Stimulated activated naive CD8-positive, alpha-beta T cell treated with anti-CD3 and anti-CD28 coated beads, Interleukin-15, Interleukin-2, amounts not matched to agents 100 ng/mL and 50 ng/mL, for 24 hours (primary cell): ENCODE results near the gene SFXN5.

Experiments used
- H3K27ac Mint-ChIP-seq: one replicate; pipeline ENCODE4 v1.8.0; 2021; ENCODE audit warnings: mild to moderate bottlenecking, mixed read lengths
- H3K27me3 Mint-ChIP-seq: one replicate; pipeline ENCODE4 v1.8.0; 2021; ENCODE audit warnings: mixed read lengths
- H3K36me3 Mint-ChIP-seq: one replicate; pipeline ENCODE4 v1.8.0; 2021; ENCODE audit warnings: low read depth, mixed read lengths
- H3K4me1 Mint-ChIP-seq: one replicate; pipeline ENCODE4 v1.8.0; 2021; ENCODE audit warnings: low read depth, mixed read lengths
- H3K4me3 Mint-ChIP-seq: one replicate; pipeline ENCODE4 v1.8.0; 2021; ENCODE audit warnings: mild to moderate bottlenecking, mixed read lengths
- H3K9me3 Mint-ChIP-seq: one replicate; pipeline ENCODE4 v1.8.0; 2021; ENCODE audit warnings: mixed read lengths

The SFXN5 gene

DNA sequence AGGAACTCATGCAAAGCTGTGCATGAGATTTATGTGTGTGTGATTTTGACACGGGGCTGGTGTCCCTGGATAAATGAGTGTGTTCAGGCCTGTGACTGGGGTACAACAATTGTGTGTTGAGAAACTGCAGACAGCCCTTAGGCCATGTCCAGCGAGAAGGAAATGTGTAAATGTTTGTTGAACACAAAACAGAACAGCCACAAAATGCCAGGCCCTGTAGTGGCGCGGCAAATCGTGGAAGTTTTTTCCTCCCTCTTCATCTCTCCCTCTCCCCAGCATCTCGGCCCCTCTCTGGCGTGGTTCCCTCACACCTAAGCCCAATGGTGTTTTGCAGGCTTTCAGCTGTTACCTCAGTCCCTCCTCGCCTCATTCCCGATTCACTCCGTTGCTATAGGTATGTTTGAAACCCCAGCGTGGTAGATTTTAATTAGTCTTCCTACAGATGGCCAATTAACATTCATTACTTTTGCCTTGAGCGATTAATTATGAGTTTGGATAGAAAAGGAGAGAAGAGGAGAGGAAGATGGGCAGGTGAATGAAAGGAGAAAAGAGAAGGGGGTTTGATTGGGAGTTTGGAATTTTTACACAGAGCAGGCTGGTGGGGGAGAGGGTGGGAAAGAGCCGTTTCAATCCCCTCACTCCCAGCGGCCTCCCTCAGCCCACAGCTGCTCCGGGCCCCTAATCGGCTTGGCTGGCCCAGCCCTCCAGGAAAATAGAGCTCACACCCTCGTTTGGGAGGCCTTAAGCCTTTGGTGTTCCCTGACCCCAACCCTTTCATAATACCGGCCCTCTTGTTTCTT, 173.5 kb downstream of the SFXN5 start:
- Mint-ChIP-seq H3K9me3 (no peaks in the 10 kb centered on the region), H3K4me1 (no peaks in the 10 kb centered on the region), H3K27ac (no peak overlapping the region), H3K27me3 (peaks cover 61% of the 10 kb centered on the region), H3K4me3 (no peak overlapping the region), H3K36me3 (no peaks in the 10 kb centered on the region)

DNA sequence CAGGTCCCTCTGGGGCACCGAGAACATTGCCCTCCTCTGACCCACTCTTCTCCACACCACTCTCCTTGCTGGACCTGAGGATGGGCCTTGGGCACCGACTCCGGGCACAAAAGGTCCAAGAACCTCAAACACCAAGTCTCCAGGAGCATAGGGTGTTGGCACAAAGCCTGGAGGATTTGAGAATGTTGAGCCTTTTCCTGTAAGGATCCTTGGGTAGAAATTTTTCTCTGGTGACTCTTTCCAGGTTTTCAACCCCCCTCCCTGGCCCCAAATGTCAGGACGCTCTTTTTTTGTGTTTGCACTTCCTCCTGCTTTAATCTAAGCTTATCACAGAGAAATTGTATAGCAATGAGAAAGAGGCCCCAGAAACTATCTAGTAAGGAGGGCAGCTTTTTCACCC, 175.1 kb downstream of the SFXN5 start:
- Mint-ChIP-seq H3K36me3 (no peaks in the 10 kb centered on the region), H3K27me3 (peaks cover 45% of the 10 kb centered on the region), H3K27ac (no peak overlapping the region), H3K4me3 (no peak overlapping the region), H3K9me3 (no peaks in the 10 kb centered on the region), H3K4me1 (no peaks in the 10 kb centered on the region)

DNA sequence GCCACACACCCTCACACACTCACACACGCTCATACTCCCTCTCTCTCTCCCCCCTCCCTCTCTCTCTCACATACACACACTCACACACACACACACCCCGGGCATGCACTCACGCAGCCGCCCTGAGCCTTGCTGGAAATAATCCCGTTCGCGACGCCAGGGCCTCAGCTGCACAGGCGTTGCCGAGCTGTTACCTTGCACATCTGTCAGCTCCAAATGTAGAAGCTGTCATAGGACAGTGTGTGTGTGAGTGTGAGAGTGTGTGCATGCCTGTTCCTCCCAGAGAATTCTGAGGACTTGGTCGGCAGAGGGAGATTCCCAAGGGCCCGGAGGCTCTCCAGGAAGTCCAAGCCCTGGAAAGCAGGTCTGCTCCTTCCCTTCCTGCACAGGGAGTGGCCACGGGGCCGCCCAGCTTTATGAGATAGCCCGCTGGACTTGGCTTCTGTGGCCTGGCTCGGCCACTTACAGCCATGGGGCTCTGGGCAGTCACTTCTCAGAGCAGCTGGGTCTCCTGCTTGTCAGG, 175.7 kb downstream of the SFXN5 start:
- H3K27me3 Mint-ChIP-seq: peaks cover 41% of the 10 kb centered on the region
- H3K4me3 Mint-ChIP-seq: no peak overlapping the region
- H3K36me3 Mint-ChIP-seq: no peaks in the 10 kb centered on the region
- H3K9me3 Mint-ChIP-seq: no peaks in the 10 kb centered on the region
- H3K4me1 Mint-ChIP-seq: no peaks in the 10 kb centered on the region
- no peak overlapping the region for H3K27ac Mint-ChIP-seq

DNA sequence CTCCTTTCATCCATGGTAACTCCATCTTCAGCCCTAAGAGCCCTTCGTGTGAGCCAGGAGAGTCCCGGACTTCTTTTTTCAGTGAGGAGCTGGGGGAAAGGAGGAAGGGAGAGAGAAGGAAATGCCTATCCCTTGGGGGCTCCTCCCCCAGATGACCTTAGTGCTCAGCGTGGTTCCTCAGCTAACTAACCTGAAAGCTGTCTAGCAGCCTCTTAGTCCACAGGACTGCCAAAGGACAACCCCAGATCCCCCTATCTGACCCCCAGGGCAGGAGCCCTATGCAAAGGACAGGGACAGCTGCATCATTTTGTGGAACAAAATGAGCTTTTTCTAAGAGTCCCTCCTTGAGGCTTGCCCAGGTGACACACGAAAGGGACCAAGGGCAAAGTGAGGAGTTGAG, 176.4 kb downstream of the SFXN5 start:
- H3K27ac Mint-ChIP-seq: no peak overlapping the region
- no peak overlapping the region for H3K4me3 Mint-ChIP-seq
- H3K36me3 Mint-ChIP-seq: no peaks in the 10 kb centered on the region
- peaks cover 37% of the 10 kb centered on the region for H3K27me3 Mint-ChIP-seq
- no peaks in the 10 kb centered on the region for H3K4me1 Mint-ChIP-seq
- H3K9me3 Mint-ChIP-seq: no peaks in the 10 kb centered on the region

DNA sequence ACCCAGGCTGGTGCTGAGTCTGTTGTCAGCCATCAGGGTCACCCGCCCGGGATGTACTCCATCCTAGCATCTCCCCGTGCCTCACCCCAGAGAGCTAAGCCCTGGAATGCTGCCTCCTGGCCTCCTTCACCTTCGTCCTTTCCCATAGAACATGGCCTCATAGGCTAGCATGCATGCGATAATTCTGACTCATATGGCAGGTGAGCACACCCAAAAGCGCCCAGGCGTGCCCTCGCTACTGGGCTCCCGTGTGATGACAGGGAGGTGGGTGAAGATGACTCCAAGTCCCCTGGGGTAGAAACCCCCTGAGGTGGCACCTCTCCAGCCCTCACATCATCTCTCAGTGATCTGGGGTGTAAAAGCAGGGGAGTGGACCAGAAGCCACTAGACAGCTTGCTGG, 177.0 kb downstream of the SFXN5 start:
- Mint-ChIP-seq H3K36me3 (no peaks in the 10 kb centered on the region), H3K27ac (no peak overlapping the region), H3K4me1 (no peaks in the 10 kb centered on the region), H3K4me3 (no peak overlapping the region), H3K9me3 (no peaks in the 10 kb centered on the region), H3K27me3 (peaks cover 41% of the 10 kb centered on the region)

DNA sequence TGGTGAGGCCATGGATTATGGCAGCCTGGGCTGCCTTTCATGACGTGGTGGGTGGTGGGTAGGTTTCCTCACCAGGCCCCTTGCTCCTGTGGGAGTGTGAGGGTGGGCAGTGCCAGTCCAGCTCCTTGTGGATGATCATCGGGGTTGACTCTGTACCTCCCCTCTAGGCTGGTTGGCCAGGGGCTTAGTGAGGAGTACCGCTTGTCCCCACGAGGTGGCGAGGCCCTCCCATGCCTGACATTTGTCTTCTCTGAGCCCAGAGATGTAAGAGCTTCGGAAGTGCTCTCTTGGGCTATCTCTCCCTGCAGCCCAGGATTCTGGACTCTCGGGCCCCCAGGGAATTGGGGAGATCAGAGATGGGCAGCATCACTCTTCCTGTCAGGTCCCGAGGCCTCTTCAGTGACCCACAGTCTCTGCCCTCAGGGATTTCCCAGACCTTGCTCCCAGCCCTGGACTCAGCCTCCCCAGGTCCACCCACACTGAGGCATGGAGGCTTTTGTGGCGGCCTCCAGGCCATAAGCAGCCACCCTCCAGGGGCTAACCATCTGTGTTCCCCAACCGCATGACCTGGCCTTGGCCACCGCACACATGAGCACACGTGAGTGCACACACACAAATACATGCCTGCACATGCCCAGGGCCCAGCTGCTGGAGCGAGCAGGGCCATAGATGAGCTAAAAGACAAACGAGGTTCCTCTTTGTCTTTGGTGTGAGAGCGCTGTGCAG, 177.8 kb downstream of the SFXN5 start:
- Mint-ChIP-seq H3K27me3 (peaks cover 36% of the 10 kb centered on the region), H3K9me3 (no peaks in the 10 kb centered on the region), H3K4me3 (no peak overlapping the region), H3K27ac (no peak overlapping the region), H3K4me1 (no peaks in the 10 kb centered on the region), H3K36me3 (no peaks in the 10 kb centered on the region)

DNA sequence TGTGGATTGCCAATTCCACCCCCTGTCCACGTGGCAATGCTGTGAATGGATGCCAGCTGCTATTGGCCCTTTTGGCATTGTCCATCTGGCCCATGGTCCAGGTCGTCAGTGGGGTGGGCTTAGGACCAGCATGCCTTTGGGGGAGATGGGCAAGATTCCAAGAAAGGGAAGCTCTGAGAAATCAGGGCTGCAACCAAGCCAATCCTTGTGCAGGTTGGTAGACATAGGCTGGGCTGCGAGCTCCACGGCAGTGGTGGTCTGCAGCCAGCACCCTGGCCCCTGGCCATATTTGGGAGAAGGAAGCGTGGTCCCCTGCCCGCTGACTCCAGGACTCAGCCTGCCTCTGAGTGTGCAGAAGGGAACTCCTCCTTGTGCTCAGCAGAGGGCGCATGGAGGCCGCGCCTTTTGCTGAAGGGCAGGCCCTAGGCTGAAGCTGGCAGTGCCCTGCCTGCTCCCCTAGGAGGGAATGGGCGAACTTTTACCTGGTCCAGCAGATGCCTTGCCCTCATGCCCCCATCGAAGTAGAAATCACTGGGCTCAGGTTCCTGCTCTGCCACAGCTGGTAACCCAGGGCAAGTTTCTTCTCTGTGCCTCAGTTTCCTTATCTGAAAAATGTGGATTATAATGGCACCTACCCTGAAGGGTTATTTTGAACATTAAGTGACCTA, 178.9 kb downstream of the SFXN5 start:
- H3K27me3 Mint-ChIP-seq: peaks cover 30% of the 10 kb centered on the region
- H3K27ac Mint-ChIP-seq: no peak overlapping the region
- no peak overlapping the region for H3K4me3 Mint-ChIP-seq
- H3K4me1 Mint-ChIP-seq: no peaks in the 10 kb centered on the region
- no peaks in the 10 kb centered on the region for H3K36me3 Mint-ChIP-seq
- no peaks in the 10 kb centered on the region for H3K9me3 Mint-ChIP-seq
